ENCODE measurements around the gene KCNJ1.

DNA sequence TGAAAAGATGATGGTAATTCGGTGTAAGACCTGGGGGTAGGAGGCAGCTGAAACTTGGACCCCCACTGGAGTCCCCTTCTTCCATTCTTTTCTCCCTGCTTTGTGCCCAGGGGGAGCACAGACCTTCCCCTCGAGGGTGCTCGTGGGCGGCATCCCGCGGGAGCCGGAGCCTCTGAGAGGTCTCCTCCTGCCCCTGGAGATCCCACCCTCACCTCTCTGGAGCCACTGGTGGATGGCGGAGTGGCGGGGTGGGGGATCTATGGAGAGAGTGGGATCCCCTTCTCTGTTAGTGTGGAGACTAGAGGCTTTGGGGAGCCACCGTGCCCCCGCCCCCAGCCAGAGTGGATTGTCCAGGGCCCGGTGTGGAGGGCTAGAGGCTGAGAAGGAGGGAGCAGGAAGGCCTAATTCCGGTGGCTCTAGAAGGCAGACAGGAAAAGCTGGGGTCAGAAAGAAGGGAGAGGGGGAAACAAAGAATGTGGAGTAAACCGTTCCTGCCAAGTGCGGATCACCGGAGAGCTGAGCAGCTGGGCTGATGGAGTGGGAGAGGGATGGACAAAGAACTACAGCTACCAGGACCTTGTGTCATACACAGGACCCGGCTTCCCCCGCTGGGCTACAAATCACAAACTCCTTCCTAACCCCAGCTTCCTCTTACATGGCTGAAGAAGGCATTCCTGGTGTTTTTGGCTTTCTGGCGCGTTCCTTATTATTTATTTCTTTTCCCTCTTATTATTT lies 41.9 kb downstream of the KCNJ1 start:
- TF ChIP-seq ZNF274 (IDR thresholded peaks at IDR 0.05; ENCODE audit: low read depth, low read length) (no peak), YY1 (IDR thresholded peaks at IDR 0.05; ENCODE audit: insufficient read depth, insufficient read length) (no peak)

Measured in NT2/D1 (cell line).